ENCODE measurements around the gene ZMIZ1.

ZMIZ1 gene

DNA sequence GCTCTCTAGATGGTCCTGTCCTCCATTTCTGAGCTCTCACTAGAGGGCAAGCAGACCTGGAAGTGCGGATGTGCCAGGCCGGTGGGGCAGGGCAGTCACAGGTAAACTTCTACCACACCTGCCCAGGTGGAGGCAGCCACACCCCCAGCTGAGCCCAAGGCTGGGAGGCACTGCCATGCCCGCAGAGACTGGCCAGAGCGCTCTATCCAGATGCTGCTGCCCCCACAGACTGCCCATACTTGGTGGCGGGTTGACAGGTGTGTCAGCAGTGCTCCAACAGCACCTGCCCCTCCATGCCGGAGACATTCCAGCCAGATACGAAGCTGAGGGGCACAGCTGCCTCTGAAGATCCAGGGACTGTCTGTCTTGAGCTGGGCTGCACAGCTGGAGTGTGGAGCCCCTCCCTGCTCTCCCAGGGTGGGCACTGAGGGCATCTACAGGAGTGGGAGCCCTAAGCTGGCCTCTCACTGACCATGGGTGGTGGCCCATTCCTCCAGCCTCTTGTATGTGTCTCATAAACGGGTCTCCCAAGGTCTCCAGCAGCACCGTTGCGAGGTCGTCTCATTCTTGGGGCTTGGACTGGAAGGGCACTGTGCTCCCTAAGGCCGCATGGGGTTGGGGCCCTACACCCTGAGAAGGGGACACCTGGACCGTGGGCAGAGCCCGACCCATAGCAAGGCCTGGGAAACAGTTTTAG lies 240.4 kb downstream of the ZMIZ1 start:
- Mint-ChIP-seq H3K9me3 (no peaks in the 10 kb centered on the region), H3K27ac (peak overlapping the region; percentile 90), H3K4me3 (no peak overlapping the region), H3K27me3 (no peaks in the 10 kb centered on the region), H3K4me1 (peaks cover 9 to 11% of the 10 kb centered on the region in 2 donors), H3K36me3 (peaks cover 83 to 90% of the 10 kb centered on the region in 2 donors)
- ATAC-seq (replicated peaks) (no peak), DNase-seq (no peak)

- no peaks in the 10 kb centered on the region for H3K9me3 Mint-ChIP-seq
- no peak overlapping the region for H3K4me3 Mint-ChIP-seq
- peak overlapping the region; percentile 15 for H3K27ac Mint-ChIP-seq
- no peak for DNase-seq
- ATAC-seq (replicated peaks), result no peak
- H3K4me1 Mint-ChIP-seq, result peaks cover 14 to 21% of the 10 kb centered on the region in 2 donors
- no peaks in the 10 kb centered on the region for H3K27me3 Mint-ChIP-seq
- peaks cover 83 to 86% of the 10 kb centered on the region in 2 donors for H3K36me3 Mint-ChIP-seq
Observed at GRCh38 chr10:79310200-79310865, 241.6 kb downstream of the ZMIZ1 start.

GRCh38 chr10:79310911-79311573 lies 242.3 kb downstream of the ZMIZ1 start:
- H3K27ac Mint-ChIP-seq, result peak overlapping the region; percentile 15
- H3K27me3 Mint-ChIP-seq, result no peaks in the 10 kb centered on the region
- peaks cover 16 to 28% of the 10 kb centered on the region in 2 donors for H3K4me1 Mint-ChIP-seq
- H3K4me3 Mint-ChIP-seq, result no peak overlapping the region
- DNase-seq (no peak), ATAC-seq (replicated peaks) (no peak)
- no peaks in the 10 kb centered on the region for H3K9me3 Mint-ChIP-seq
- H3K36me3 Mint-ChIP-seq, result peaks cover 80 to 87% of the 10 kb centered on the region in 2 donors

GRCh38 chr10:79311581-79312407 lies 243.0 kb downstream of the ZMIZ1 start:
- DNase-seq, result no peak
- Mint-ChIP-seq H3K36me3 (peaks cover 76 to 82% of the 10 kb centered on the region in 2 donors), H3K4me3 (no peak overlapping the region), H3K27me3 (no peaks in the 10 kb centered on the region), H3K9me3 (no peaks in the 10 kb centered on the region), H3K27ac (peak overlapping the region; percentile 67), H3K4me1 (peaks cover 20 to 34% of the 10 kb centered on the region in 2 donors)
- ATAC-seq (replicated peaks), result no peak

DNA sequence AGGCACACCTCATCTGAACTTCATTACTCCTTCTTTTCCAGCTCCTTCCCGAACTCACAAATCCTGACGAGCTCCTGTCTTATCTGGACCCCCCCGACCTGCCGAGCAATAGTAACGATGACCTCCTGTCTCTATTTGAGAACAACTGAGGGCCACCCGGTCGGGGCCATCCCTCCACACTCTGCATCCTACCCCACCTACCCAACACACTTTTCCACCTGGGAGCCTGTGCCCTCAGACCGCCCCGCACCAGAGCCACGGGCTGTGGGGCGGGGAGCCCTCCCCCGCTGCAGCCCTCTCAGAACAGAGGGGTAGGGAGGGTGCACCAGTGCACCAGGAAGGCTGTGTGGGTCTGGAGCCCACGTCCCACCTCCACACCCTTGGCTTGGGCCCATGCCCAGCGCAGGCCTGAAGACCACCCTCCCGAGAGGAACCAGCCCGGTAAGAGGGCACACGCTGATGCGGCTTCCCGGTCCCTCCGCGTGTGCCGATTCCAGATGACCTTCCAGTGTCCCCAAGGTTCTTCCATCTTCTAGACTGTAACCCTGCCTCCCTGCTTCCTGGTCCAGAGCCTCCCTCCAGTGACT lies 243.9 kb downstream of the ZMIZ1 start:
- ATAC-seq (replicated peaks) (no peak), DNase-seq (no peak)
- no peaks in the 10 kb centered on the region for H3K9me3 Mint-ChIP-seq
- H3K27ac Mint-ChIP-seq, result peak overlapping the region; percentile 81
- H3K36me3 Mint-ChIP-seq, result peaks cover 68 to 78% of the 10 kb centered on the region in 2 donors
- no peaks in the 10 kb centered on the region for H3K27me3 Mint-ChIP-seq
- H3K4me1 Mint-ChIP-seq, result peaks cover 29 to 43% of the 10 kb centered on the region in 2 donors
- no peak overlapping the region for H3K4me3 Mint-ChIP-seq

- H3K9me3 Mint-ChIP-seq, result no peaks in the 10 kb centered on the region
- peaks cover 62 to 74% of the 10 kb centered on the region in 2 donors for H3K36me3 Mint-ChIP-seq
- H3K27me3 Mint-ChIP-seq, result no peaks in the 10 kb centered on the region
- H3K4me3 Mint-ChIP-seq, result no peak overlapping the region
- H3K27ac Mint-ChIP-seq, result peak overlapping the region; percentile 81
- ATAC-seq (replicated peaks), result no peak
- peaks cover 36 to 49% of the 10 kb centered on the region in 2 donors for H3K4me1 Mint-ChIP-seq
- no peak for DNase-seq
Observed at GRCh38 chr10:79313320-79313719, 244.6 kb downstream of the ZMIZ1 start.

DNA sequence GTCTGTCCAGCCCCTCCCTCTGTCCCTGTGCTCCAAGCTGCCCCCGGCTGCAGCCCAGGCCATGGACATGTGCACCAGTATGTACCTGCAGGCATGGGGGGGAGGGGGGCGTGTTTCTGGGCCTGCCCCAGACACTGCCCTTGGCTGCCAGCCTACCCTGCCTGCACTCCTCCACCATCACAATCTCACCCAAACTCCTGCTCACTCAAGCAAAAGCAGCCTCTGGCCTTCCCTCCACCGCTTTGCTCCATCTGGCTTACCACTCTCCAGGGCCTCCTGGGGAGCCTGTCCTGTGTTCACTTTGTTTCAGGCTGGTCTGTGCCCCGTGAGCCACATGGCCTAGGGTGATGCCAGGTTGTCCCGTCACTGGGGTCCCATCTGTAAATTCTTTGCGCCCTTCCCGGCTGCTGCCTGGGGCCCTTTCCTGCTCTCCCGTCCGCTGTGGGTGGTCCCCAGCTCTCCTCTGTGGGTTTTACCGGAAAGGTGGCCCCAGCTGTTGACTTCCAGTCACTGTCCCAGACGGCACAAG lies 245.2 kb downstream of the ZMIZ1 start:
- Mint-ChIP-seq H3K9me3 (peaks cover 0 to 4% of the 10 kb centered on the region in 2 donors), H3K27me3 (no peaks in the 10 kb centered on the region), H3K4me3 (no peak overlapping the region), H3K27ac (peak overlapping the region; percentile 82), H3K36me3 (peaks cover 66 to 76% of the 10 kb centered on the region in 2 donors), H3K4me1 (peaks cover 42 to 56% of the 10 kb centered on the region in 2 donors)
- DNase-seq (no peak), ATAC-seq (replicated peaks) (no peak)

DNA sequence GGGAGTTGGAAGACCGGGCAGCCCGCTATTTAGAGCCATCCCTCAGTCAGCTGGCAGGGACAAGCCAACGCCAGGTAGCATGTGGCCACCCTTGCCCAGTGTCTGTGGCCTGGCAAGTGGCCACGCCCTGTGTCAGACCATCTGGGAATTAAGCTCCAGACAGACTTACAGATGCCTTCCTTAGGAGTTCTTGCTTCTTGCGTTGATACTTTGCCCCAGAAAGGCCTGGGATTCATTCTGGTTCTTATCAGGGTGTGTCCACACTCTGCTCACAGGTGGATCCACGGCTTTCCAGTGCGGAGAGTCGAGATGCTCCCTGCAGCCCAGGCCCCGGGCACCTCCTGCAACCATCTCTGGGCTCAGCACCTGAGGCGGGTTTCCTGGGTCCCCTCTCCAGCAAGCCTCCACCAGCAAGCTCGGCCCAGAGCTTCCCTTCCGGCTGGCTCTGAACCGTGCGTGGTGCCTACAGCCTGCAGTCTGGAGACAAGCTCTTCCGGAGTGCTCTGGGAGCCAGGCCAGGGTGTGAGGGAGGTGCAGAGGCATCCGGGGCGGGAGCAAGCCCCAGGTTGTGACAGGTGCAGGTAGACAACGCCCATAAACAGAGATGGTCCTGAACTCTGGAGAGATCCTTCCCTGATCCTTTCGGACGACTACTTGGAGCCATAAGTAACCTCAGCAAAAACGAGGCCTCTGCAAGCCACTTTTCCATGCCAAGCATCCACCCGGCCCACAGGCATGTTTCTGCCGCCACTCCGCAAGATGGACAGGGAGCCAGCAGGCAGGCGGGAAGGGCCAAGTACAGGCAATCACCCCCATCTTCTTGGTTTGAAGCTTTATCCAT lies 246.2 kb downstream of the ZMIZ1 start:
- H3K4me3 Mint-ChIP-seq, result no peak overlapping the region
- H3K27ac Mint-ChIP-seq, result peak overlapping the region; percentile 68
- H3K9me3 Mint-ChIP-seq, result peaks cover 0 to 10% of the 10 kb centered on the region in 2 donors
- ATAC-seq (replicated peaks) (no peak), DNase-seq (no peak)
- no peaks in the 10 kb centered on the region for H3K27me3 Mint-ChIP-seq
- peaks cover 47 to 66% of the 10 kb centered on the region in 2 donors for H3K4me1 Mint-ChIP-seq
- H3K36me3 Mint-ChIP-seq, result peaks cover 59 to 72% of the 10 kb centered on the region in 2 donors

DNA sequence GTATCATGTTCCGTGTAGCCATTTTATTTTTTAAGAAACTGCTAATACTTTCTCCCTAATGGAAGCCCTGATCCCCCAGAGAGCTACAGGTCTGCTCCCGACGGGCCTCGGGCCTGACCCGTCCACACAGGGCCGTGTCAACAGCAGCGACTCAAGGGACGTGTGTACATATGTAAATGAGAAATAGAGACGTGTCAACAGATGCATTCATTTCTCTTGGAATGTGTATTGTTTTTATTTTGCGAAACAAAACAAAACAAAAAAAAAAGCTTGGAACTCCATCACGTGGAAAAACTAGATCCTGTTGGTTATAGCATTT lies 246.8 kb downstream of the ZMIZ1 start:
- peak overlapping the region; percentile 68 for H3K27ac Mint-ChIP-seq
- ATAC-seq (replicated peaks) (no peak), DNase-seq (no peak)
- H3K27me3 Mint-ChIP-seq, result no peaks in the 10 kb centered on the region
- H3K36me3 Mint-ChIP-seq, result peaks cover 53 to 66% of the 10 kb centered on the region in 2 donors
- H3K4me1 Mint-ChIP-seq, result peaks cover 53 to 70% of the 10 kb centered on the region in 2 donors
- H3K9me3 Mint-ChIP-seq, result peaks cover 0 to 10% of the 10 kb centered on the region in 2 donors
- H3K4me3 Mint-ChIP-seq, result no peak overlapping the region

GRCh38 chr10:79316671-79317431 lies 248.1 kb downstream of the ZMIZ1 start:
- peaks cover 0 to 10% of the 10 kb centered on the region in 2 donors for H3K9me3 Mint-ChIP-seq
- DNase-seq (peak; percentile 36), ATAC-seq (replicated peaks) (peak; percentile 80 to 81)
- peak overlapping the region; percentile 64 to 78 for H3K4me3 Mint-ChIP-seq
- peaks cover 56 to 79% of the 10 kb centered on the region in 2 donors for H3K4me1 Mint-ChIP-seq
- no peaks in the 10 kb centered on the region for H3K27me3 Mint-ChIP-seq
- H3K27ac Mint-ChIP-seq, result peak overlapping the region; percentile 92
- H3K36me3 Mint-ChIP-seq, result peaks cover 43 to 55% of the 10 kb centered on the region in 2 donors

DNA sequence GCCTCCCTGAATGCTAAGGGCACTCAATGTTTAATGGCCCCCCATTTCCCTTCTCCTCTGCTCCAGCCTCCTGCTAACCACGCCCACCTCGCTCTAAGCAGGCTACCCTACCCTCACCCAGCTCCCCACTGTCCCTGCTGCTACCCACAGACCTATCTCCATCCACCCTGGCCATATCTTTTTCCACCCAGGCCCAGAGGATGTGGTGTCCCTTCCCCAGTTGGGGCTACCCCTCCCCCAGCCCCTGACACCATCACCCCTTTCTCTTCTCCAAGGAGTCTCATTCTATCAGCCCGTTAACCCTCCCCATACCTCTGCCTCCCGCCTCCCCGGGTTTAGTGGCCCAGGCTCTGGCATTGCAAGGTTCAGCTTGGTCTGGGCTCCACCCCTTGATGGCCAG lies 249.6 kb downstream of the ZMIZ1 start:
- Mint-ChIP-seq H3K9me3 (peaks cover 0 to 10% of the 10 kb centered on the region in 2 donors), H3K27ac (peak overlapping the region; percentile 92), H3K4me3 (peak overlapping the region; percentile 6 to 42), H3K36me3 (peaks cover 29 to 41% of the 10 kb centered on the region in 2 donors), H3K27me3 (no peaks in the 10 kb centered on the region), H3K4me1 (peaks cover 63 to 92% of the 10 kb centered on the region in 2 donors)
- DNase-seq (no peak), ATAC-seq (replicated peaks) (no peak)

- H3K4me1 Mint-ChIP-seq, result peaks cover 61 to 89% of the 10 kb centered on the region in 2 donors
- peaks cover 21 to 33% of the 10 kb centered on the region in 2 donors for H3K36me3 Mint-ChIP-seq
Observed at GRCh38 chr10:79319115-79319771, 250.5 kb downstream of the ZMIZ1 start.

More at GRCh38 chr10:79319115-79319771, 250.5 kb downstream of the ZMIZ1 start:
- Mint-ChIP-seq H3K27ac (peak overlapping the region; percentile 92), H3K27me3 (no peaks in the 10 kb centered on the region), H3K9me3 (peaks cover 0 to 10% of the 10 kb centered on the region in 2 donors), H3K4me3 (peak overlapping the region in 1 of 2 donors; percentile 42)
- ATAC-seq (replicated peaks) (no peak), DNase-seq (no peak)

Measured in stimulated activated naive B cell treated with anti-CD40 and anti-IgM and Interleukin-4, amounts not matched to agents 10 μg/mL and 1 μg/mL and 100 μg/mL, for 72 hours (primary cell).